ENCODE results near the gene ATF7.

The ATF7 gene

DNA sequence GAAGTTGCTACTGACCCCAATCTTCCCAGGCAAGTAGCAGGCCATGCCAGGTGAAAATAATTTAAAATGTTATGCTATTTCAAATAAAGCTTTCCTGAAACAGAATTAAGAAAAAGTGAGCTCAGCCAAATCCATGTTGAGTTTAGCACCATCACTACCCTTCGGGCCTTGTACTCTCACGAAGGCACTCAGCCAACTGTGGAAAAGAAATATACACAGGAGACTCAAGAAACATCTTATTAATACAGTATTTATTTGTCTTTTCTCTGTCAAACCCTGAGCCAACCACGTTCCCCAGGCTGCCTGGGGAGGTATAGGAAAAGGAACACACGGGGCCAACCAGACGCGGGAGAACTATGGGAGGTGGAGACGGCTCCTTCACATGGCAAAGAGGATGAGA is 38.8 kb upstream of the ATF7 start:
- Histone ChIP-seq H3K4me3 (ENCODE audit: low read depth in 1 of 2, low read length in 1 of 2) (no peak overlapping the region), H3K36me3 (peaks cover 61% of the 10 kb centered on the region), H3K4me1 (ENCODE audit: control insufficient read depth in 1 of 2, insufficient read depth in 1 of 2, low read depth in 1 of 2, low read length in 1 of 2) (no peaks in the 10 kb centered on the region), H3K9me3 (no peaks in the 10 kb centered on the region), H3K27ac (no peak overlapping the region), H3K27me3 (no peaks in the 10 kb centered on the region)
- TF ChIP-seq, protein P1, sequence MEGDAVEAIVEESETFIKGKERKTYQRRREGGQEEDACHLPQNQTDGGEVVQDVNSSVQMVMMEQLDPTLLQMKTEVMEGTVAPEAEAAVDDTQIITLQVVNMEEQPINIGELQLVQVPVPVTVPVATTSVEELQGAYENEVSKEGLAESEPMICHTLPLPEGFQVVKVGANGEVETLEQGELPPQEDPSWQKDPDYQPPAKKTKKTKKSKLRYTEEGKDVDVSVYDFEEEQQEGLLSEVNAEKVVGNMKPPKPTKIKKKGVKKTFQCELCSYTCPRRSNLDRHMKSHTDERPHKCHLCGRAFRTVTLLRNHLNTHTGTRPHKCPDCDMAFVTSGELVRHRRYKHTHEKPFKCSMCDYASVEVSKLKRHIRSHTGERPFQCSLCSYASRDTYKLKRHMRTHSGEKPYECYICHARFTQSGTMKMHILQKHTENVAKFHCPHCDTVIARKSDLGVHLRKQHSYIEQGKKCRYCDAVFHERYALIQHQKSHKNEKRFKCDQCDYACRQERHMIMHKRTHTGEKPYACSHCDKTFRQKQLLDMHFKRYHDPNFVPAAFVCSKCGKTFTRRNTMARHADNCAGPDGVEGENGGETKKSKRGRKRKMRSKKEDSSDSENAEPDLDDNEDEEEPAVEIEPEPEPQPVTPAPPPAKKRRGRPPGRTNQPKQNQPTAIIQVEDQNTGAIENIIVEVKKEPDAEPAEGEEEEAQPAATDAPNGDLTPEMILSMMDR (IDR thresholded peaks at IDR 0.05), result no peak

DNA sequence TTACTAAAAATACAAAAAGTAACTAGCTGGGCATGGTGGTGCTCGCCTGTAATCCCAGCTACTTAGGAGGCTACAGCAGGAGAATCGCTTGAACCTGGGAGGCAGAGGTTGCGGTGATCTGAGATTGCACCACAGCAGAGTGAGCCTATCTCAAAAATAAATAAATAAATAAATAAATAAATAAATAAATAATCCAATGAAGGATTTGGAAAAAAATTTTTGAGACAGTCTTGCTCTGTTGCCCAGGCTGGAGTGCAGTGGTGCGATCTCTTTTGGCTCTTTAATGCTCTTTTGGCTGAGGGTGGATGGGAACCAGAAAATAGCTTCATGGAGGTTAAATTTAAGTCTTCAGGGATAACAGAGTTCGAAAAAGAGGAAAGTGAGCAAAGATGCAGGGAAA is 38.0 kb upstream of the ATF7 start:
- no peak overlapping the region for H3K4me3 ChIP-seq (ENCODE audit: low read depth in 1 of 2, low read length in 1 of 2)
- no peak overlapping the region for H3K27ac ChIP-seq
- no peaks in the 10 kb centered on the region for H3K27me3 ChIP-seq
- no peaks in the 10 kb centered on the region for H3K4me1 ChIP-seq (ENCODE audit: control insufficient read depth in 1 of 2, insufficient read depth in 1 of 2, low read depth in 1 of 2, low read length in 1 of 2)
- peaks cover 54% of the 10 kb centered on the region for H3K36me3 ChIP-seq
- TF ChIP-seq, protein P1 (IDR thresholded peaks at IDR 0.05), result no peak
- no peaks in the 10 kb centered on the region for H3K9me3 ChIP-seq

DNA sequence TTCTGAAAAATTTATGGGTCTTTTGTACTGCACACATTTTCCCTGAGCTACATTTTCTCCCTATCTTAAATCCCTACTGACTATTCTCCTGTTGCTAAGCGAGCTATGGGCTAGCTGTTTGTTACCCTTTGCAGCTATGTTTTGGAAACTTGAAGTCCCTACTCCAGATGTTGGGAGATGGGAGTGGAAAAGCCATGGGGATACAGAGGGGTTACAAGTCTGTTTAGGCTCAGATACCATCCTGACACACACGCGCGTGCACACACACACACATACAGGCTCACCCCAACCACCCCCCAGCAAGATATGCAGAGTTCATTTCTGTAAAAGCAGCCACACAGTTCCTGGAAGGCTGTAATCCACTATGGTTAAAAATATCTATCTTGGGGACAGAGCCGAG is 33.9 kb upstream of the ATF7 start:
- H3K27me3 ChIP-seq, result no peaks in the 10 kb centered on the region
- H3K4me1 ChIP-seq (ENCODE audit: control insufficient read depth in 1 of 2, insufficient read depth in 1 of 2, low read depth in 1 of 2, low read length in 1 of 2), result no peaks in the 10 kb centered on the region
- TF ChIP-seq, protein P1 (IDR thresholded peaks at IDR 0.05), result no peak
- no peaks in the 10 kb centered on the region for H3K9me3 ChIP-seq
- H3K4me3 ChIP-seq (ENCODE audit: low read depth in 1 of 2, low read length in 1 of 2), result no peak overlapping the region
- peaks cover 20% of the 10 kb centered on the region for H3K36me3 ChIP-seq
- H3K27ac ChIP-seq, result no peak overlapping the region

DNA sequence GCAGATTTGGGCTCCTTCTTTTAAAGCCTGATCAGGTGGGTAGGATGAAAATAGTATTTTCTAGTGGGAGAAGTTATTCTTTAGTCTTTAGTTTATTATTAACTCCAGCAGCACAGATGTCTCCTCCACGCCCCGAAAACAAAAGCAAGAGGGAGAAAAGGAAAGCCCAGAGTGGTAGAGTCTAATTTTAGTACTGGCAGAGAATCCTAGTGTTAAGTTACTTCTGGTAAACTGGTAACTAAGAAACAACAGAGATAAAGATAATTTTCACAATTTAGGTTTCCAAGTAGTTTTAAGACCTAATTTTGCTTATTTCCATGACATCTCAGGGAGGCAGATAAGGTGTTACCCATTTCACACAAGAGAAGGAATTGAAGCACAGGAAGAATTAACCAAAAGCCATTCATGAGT is 33.4 kb upstream of the ATF7 start:
- TF ChIP-seq, protein P1 (IDR thresholded peaks at IDR 0.05), result no peak
- Histone ChIP-seq H3K27me3 (no peaks in the 10 kb centered on the region), H3K9me3 (no peaks in the 10 kb centered on the region), H3K36me3 (peaks cover 16% of the 10 kb centered on the region), H3K27ac (no peak overlapping the region), H3K4me1 (ENCODE audit: control insufficient read depth in 1 of 2, insufficient read depth in 1 of 2, low read depth in 1 of 2, low read length in 1 of 2) (no peaks in the 10 kb centered on the region), H3K4me3 (ENCODE audit: low read depth in 1 of 2, low read length in 1 of 2) (no peak overlapping the region)

DNA sequence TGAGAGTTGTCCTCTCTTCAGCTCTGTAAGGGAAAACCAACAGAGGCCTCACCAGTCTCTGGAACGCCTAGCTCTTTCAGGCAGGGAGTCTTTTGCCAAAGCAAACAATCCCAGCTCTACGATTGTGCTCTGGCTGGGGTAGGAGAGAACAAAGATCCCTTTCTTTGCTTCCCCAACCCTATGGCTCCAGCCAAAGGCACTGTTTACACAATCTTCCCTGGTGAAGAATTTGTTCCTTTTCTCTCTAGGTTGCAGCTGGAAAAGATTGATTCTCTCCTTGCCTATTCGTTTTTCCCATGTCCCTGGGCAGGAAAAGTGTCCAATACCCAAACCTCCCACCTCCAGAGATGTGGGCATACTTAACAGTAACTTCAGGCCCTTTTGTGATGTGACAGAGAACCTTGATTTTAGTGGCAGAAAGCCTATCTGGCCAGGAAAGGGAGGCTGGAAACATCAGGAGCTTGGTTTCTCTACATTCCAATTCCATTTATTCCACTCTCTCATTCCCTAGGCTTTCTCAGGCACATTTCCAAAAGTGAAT is 32.9 kb upstream of the ATF7 start:
- no peak overlapping the region for H3K4me3 ChIP-seq (ENCODE audit: low read depth in 1 of 2, low read length in 1 of 2)
- TF ChIP-seq, protein P1 (IDR thresholded peaks at IDR 0.05), result no peak
- H3K27ac ChIP-seq, result no peak overlapping the region

DNA sequence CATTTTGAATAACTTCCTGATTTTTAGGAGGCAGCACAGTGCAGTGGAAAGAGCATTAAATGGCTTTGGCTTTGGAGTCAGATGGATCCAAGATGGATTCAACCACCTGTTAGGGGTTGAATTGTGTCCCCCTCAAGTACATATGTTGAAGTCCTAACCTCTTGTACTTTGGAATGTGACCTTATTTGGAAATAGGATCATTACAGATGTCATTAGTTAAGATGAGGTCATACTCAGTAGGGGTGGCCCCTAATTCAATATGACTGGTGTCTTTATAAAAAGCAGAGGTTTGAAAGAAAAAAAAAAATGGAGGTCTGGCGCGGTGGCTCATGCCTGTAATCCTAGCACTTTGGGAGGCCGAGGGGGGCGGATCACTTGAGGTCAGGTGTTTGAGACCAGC is 30.9 kb upstream of the ATF7 start:
- TF ChIP-seq, protein P1 (IDR thresholded peaks at IDR 0.05), result no peak
- Histone ChIP-seq H3K27me3 (no peaks in the 10 kb centered on the region), H3K4me3 (ENCODE audit: low read depth in 1 of 2, low read length in 1 of 2) (no peak overlapping the region), H3K4me1 (ENCODE audit: control insufficient read depth in 1 of 2, insufficient read depth in 1 of 2, low read depth in 1 of 2, low read length in 1 of 2) (no peaks in the 10 kb centered on the region), H3K27ac (no peak overlapping the region), H3K36me3 (peaks cover under 1% of the 10 kb centered on the region), H3K9me3 (no peaks in the 10 kb centered on the region)

More for the DNA sequence above, 32.9 kb upstream of the ATF7 start:
- Histone ChIP-seq H3K27me3 (no peaks in the 10 kb centered on the region), H3K36me3 (peaks cover 14% of the 10 kb centered on the region), H3K9me3 (no peaks in the 10 kb centered on the region), H3K4me1 (ENCODE audit: control insufficient read depth in 1 of 2, insufficient read depth in 1 of 2, low read depth in 1 of 2, low read length in 1 of 2) (no peaks in the 10 kb centered on the region)
